Liver (tissue), 9 donors: ENCODE data around the gene NSMCE4A. TPM values are rescaled to one million over a fixed set of nuclear protein-coding genes. Genes with fewer than 3 reads are reported as not detected.

Experiments
- DNase-seq: peaks from one replicate; pipeline ENCODE4 v3.0.0-alpha.2; 2017; ENCODE audit warnings: low spot score
- H3K27ac ChIP-seq, 2 donors: one replicate each; pipeline ENCODE4 v1.7.0; 2013; ENCODE audit warnings: inconsistent platforms in 2 of 2, low read length in 2 of 2, control low read depth in 1 of 2, low read depth in 1 of 2, mild to moderate bottlenecking in 1 of 2
- H3K27me3 ChIP-seq, 4 donors: one replicate each; pipeline versions ENCODE4 v1.6.1 to v1.7.0; 2013; ENCODE audit warnings: low read length in 3 of 4, inconsistent platforms in 1 of 4, mild to moderate bottlenecking in 1 of 4, moderate library complexity in 1 of 4; ENCODE audit not compliant: control insufficient read depth in 4 of 4, insufficient read depth in 4 of 4
- H3K36me3 ChIP-seq, 4 donors: one replicate each; pipeline versions ENCODE4 v1.6.1 to v1.7.0; 2013; ENCODE audit warnings: low read length in 3 of 4, mild to moderate bottlenecking in 3 of 4, low read depth in 1 of 4, moderate library complexity in 1 of 4; ENCODE audit not compliant: control insufficient read depth in 4 of 4, insufficient read depth in 3 of 4
- H3K4me1 ChIP-seq, 4 donors: one replicate each; pipeline versions ENCODE4 v1.6.1 to v1.7.0; 2013; ENCODE audit warnings: low read length in 3 of 4, mild to moderate bottlenecking in 3 of 4, moderate library complexity in 1 of 4; ENCODE audit not compliant: control insufficient read depth in 4 of 4, insufficient read depth in 4 of 4
- H3K4me3 ChIP-seq, 3 donors: one replicate each; pipeline versions ENCODE4 v1.6.1 to v1.7.0; 2013; ENCODE audit warnings: low read length in 3 of 3, control low read depth in 1 of 3, low read depth in 1 of 3, mild to moderate bottlenecking in 1 of 3
- H3K9ac ChIP-seq, 2 donors: one replicate each; pipeline ENCODE4 v1.7.0; 2013; ENCODE audit warnings: low read length in 2 of 2, mild to moderate bottlenecking in 2 of 2, moderate library complexity in 2 of 2, control low read depth in 1 of 2, low read depth in 1 of 2
- H3K9me3 ChIP-seq, 4 donors: one replicate each; pipeline versions ENCODE4 v1.6.1 to v1.7.0; 2013; ENCODE audit warnings: low read length in 3 of 4; ENCODE audit not compliant: control insufficient read depth in 4 of 4
- ATF3 ChIP-seq: IDR thresholded peaks from 2 replicates; pipeline ENCODE4 v1.6.1; 2016; ENCODE audit warnings: antibody characterized with exemption
- CTCF ChIP-seq: fragments of 150-350 bp; IDR thresholded peaks from 2 replicates; pipeline ENCODE4 v1.5.1; 2017; ENCODE audit warnings: improper control_type of control experiment, low read depth, low read length; ENCODE audit not compliant: missing input control
- EGR1 ChIP-seq, 2 donors: IDR thresholded peaks; 2 replicates each; pipeline ENCODE4 v1.6.1; 2016 to 2018; ENCODE audit warnings: antibody characterized with exemption in 2 of 2, low read depth in 2 of 2
- FOXA1 ChIP-seq: IDR thresholded peaks from 2 replicates; pipeline ENCODE4 v1.6.1; 2016; ENCODE audit warnings: antibody characterized with exemption
- FOXA2 ChIP-seq: IDR thresholded peaks from 2 replicates; pipeline ENCODE4 v1.6.1; 2016; ENCODE audit warnings: antibody characterized with exemption
- GABPA ChIP-seq, 2 donors: IDR thresholded peaks in 1 of 2; conservative IDR thresholded peaks in 1 of 2; 2 replicates each; pipeline ENCODE4 v1.6.1; 2016; ENCODE audit warnings: antibody characterized with exemption in 2 of 2, mild to moderate bottlenecking in 1 of 2, moderate library complexity in 1 of 2
- HNF4A ChIP-seq, 2 donors: conservative IDR thresholded peaks; 2 replicates each; pipeline ENCODE4 v1.6.1; 2016; ENCODE audit warnings: antibody characterized with exemption in 2 of 2, mild to moderate bottlenecking in 2 of 2
- HNF4G ChIP-seq: IDR thresholded peaks from 2 replicates; pipeline ENCODE4 v1.6.1; 2016; ENCODE audit warnings: antibody characterized with exemption
- JUND ChIP-seq, 2 donors: IDR thresholded peaks; 2 replicates each; pipeline ENCODE4 v1.6.1; 2016; ENCODE audit warnings: antibody characterized with exemption in 2 of 2
- MAX ChIP-seq: IDR thresholded peaks from 2 replicates; pipeline ENCODE4 v1.6.1; 2016; ENCODE audit warnings: antibody characterized with exemption
- NR2F2 ChIP-seq: IDR thresholded peaks from 2 replicates; pipeline ENCODE4 v1.6.1; 2016; ENCODE audit warnings: antibody characterized with exemption
- RAD21 ChIP-seq, 2 donors: IDR thresholded peaks; 2 replicates each; pipeline ENCODE4 v1.6.1; 2016; ENCODE audit warnings: antibody characterized with exemption in 2 of 2, mild to moderate bottlenecking in 2 of 2
- REST ChIP-seq: IDR thresholded peaks from 2 replicates; pipeline ENCODE4 v1.6.1; 2016; ENCODE audit warnings: antibody characterized with exemption, mild to moderate bottlenecking
- RXRA ChIP-seq, 2 donors: IDR thresholded peaks; 2 replicates each; pipeline ENCODE4 v1.6.1; 2017 to 2018; ENCODE audit warnings: antibody characterized with exemption in 2 of 2, mild to moderate bottlenecking in 1 of 2
- SP1 ChIP-seq: IDR thresholded peaks from 2 replicates; pipeline ENCODE4 v1.6.1; 2018; ENCODE audit warnings: antibody characterized with exemption, mild to moderate bottlenecking
- TAF1 ChIP-seq: conservative IDR thresholded peaks from 2 replicates; pipeline ENCODE4 v1.6.1; 2016; ENCODE audit warnings: antibody characterized with exemption, mild to moderate bottlenecking
- YY1 ChIP-seq: IDR thresholded peaks from 2 replicates; pipeline ENCODE4 v1.6.1; 2016; ENCODE audit warnings: antibody characterized with exemption, mild to moderate bottlenecking
- WGBS: extraction: QIAGEN DNeasy Blood & Tissue Kit; methylation state at CpG from one replicate; pipeline ENCODE4 v1.1.7; 2013; 5-methylcytosine and 5-hydroxymethylcytosine counted together
- polyA plus RNA-seq, 2 donors: library from polyadenylated mRNA; stranded (reverse) in 1 of 2; unstranded in 1 of 2; fragments of 200-250 nt in 1 of 2; fragments of >200 nt in 1 of 2; fragmentation: Nextera tagmentation in 1 of 2; extraction: Ambion mirVana in 1 of 2; gene quantifications; one replicate each; pipeline versions ENCODE4 v1.2.1 to v1.2.3, GENCODE V29; 2013 to 2015
- total RNA-seq, 2 donors: library from RNA; depleted of rRNA; stranded (reverse); fragments of >200 nt; gene quantifications; one replicate each; pipeline ENCODE4 v1.2.3, GENCODE V29; 2014
- TF ChIP-seq, protein P1 (sequence below): IDR thresholded peaks from 2 replicates; pipeline ENCODE4 v1.6.1; 2016; ENCODE audit warnings: antibody characterized with exemption
- donor health status: healthy.
- donor health status: healthy.
- donor health status: healthy.
- donor health status: healthy.
- donor health status: healthy.

Gene NSMCE4A
- total and polyA plus RNA-seq, 4 donors: 16.8 to 46.5 (median 30.8) TPM

DNA sequence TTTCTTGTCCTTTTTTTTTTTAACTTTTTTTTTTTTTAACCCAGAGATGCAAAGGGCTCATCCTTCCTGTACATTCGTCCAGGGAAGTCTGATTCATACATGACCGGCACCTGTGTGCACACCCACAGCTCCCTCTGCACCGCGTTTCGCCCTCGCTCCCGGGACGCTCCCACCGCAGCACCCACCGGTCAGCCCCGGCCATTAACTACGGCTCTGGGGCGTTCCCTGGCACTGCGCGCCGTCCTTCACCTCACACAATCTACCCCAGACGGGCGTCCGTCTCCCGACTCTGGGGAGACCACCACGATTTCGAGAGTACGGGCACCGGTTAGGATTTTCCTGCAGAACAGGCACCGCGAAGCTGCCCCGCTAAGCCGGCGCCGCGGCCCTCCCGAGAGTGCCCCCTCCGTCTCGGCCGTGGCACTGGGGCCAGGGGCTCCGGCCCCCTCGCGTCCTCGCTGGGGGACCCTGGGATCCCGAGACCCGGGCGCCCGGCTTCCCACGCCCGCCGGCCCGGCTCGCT, 47.6 kb downstream of the NSMCE4A start:
- peaks cover 0 to 21% (median 9%) of the 10 kb centered on the region in 4 donors for H3K4me1 ChIP-seq
- TF ChIP-seq TAF1 (peak; percentile 36), YY1 (peak; percentile 61), RXRA (IDR thresholded peaks at IDR 0.05) (no peak)
- peak; percentile 69 for DNase-seq
- H3K36me3 ChIP-seq: peaks cover 2 to 10% (median 4%) of the 10 kb centered on the region in 4 donors
- H3K9me3 ChIP-seq: no peaks in the 10 kb centered on the region
- peak overlapping the region; percentile 75 to 94 for H3K9ac ChIP-seq
- peak overlapping the region; percentile 90 for H3K27ac ChIP-seq
- peak overlapping the region; percentile 82 to 95 (median 89) for H3K4me3 ChIP-seq
- no peaks in the 10 kb centered on the region for H3K27me3 ChIP-seq
- WGBS: under 1% methylated on average over 48 of the region's 48 CpGs

DNA sequence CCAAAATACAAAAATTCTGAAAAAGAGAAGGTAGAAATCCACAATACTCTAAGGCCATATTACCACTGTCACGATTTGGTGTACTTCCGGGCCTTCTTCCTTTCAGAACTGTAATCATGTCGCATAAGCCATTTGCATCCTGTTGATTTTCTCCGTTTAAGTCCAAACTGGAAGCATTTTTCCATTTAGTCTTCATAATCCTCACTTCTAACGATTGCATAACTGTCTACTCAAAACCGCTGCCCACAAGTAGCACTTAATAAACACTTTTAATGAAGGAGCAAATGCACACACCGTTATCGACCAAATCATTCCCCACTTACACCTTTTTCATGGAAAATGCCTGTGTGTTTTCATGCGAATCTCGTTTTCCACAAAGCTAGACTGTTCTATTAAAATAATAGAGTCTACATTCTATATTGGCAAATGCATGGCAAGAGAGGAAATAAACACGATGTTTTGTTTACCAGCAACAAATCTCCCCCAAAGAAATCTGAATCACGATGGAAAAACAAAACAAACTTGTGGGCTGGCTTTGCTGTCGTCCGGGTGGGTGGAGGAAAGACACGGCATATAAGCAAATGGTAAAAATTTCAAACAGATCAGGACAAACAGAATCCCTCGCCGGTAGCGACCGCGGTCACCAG, 48.2 kb downstream of the NSMCE4A start:
- peak overlapping the region; percentile 75 to 94 for H3K9ac ChIP-seq
- DNase-seq: no peak
- no peaks in the 10 kb centered on the region for H3K27me3 ChIP-seq
- H3K9me3 ChIP-seq: no peaks in the 10 kb centered on the region
- H3K36me3 ChIP-seq: peaks cover 2 to 13% (median 4%) of the 10 kb centered on the region in 4 donors
- WGBS: under 1% methylated on average over 20 of the region's 20 CpGs
- TF ChIP-seq GABPA (IDR thresholded peaks at IDR 0.05 in 1 of 2, conservative IDR thresholded peaks at IDR 0.05 in 1 of 2): peak in 1 of 2 donors; percentile 51
- peak; percentile 71 for TF ChIP-seq YY1
- no peak for TF ChIP-seq RAD21 (IDR thresholded peaks at IDR 0.05)
- TF ChIP-seq NR2F2: no peak
- TF ChIP-seq JUND (IDR thresholded peaks at IDR 0.05): no peak
- H3K4me3 ChIP-seq: peak overlapping the region; percentile 82 to 95 (median 89)
- H3K27ac ChIP-seq: peak overlapping the region; percentile 90
- H3K4me1 ChIP-seq: peaks cover 0 to 21% (median 9%) of the 10 kb centered on the region in 4 donors

- Histone ChIP-seq H3K27me3 (no peaks in the 10 kb centered on the region), H3K4me3 (peak overlapping the region in 2 of 3 donors; percentile 89 to 95), H3K4me1 (peaks cover 0 to 19% (median 9%) of the 10 kb centered on the region in 4 donors), H3K36me3 (peaks cover 2 to 19% (median 5%) of the 10 kb centered on the region in 4 donors), H3K9ac (peak overlapping the region in 1 of 2 donors; percentile 94), H3K9me3 (no peaks in the 10 kb centered on the region), H3K27ac (peak overlapping the region; percentile 90)
- WGBS: 57% methylated on average over 4 of the region's 4 CpGs
- DNase-seq: no peak
- TF ChIP-seq CTCF: no peak
- TF ChIP-seq GABPA (IDR thresholded peaks at IDR 0.05 in 1 of 2, conservative IDR thresholded peaks at IDR 0.05 in 1 of 2): no peak
- TF ChIP-seq REST: no peak
- TF ChIP-seq RXRA (IDR thresholded peaks at IDR 0.05): peak in 1 of 2 donors; percentile 5
- TF ChIP-seq, protein P1, sequence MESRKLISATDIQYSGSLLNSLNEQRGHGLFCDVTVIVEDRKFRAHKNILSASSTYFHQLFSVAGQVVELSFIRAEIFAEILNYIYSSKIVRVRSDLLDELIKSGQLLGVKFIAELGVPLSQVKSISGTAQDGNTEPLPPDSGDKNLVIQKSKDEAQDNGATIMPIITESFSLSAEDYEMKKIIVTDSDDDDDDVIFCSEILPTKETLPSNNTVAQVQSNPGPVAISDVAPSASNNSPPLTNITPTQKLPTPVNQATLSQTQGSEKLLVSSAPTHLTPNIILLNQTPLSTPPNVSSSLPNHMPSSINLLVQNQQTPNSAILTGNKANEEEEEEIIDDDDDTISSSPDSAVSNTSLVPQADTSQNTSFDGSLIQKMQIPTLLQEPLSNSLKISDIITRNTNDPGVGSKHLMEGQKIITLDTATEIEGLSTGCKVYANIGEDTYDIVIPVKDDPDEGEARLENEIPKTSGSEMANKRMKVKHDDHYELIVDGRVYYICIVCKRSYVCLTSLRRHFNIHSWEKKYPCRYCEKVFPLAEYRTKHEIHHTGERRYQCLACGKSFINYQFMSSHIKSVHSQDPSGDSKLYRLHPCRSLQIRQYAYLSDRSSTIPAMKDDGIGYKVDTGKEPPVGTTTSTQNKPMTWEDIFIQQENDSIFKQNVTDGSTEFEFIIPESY: no peak
- TF ChIP-seq MAX: no peak
- no peak for TF ChIP-seq FOXA1
- TF ChIP-seq HNF4A (conservative IDR thresholded peaks at IDR 0.05): peak; percentile 13 to 43
- no peak for TF ChIP-seq EGR1 (IDR thresholded peaks at IDR 0.05; ENCODE audit: low read depth in 2 of 2)
- TF ChIP-seq YY1: no peak
- no peak for TF ChIP-seq ATF3
- peak; percentile 20 for TF ChIP-seq SP1
- no peak for TF ChIP-seq TAF1
- no peak for TF ChIP-seq JUND (IDR thresholded peaks at IDR 0.05)
- TF ChIP-seq HNF4G: no peak
- TF ChIP-seq FOXA2: no peak
- TF ChIP-seq RAD21 (IDR thresholded peaks at IDR 0.05): peak in 1 of 2 donors; percentile 17
Observed at GRCh38 chr10:121926157-121926556, 48.9 kb downstream of the NSMCE4A start.
